Ishikawa (cell line): Measurements from ENCODE around the gene ZNF608.
A peak's percentile ranks its signal among the peaks of the same experiment; 100 is the strongest.

ENCODE experiments used
- CEBPB ChIP-seq: IDR thresholded peaks from 2 replicates; pipeline ENCODE4 v1.6.1; 2012
- CREB1 ChIP-seq: IDR thresholded peaks from 2 replicates; pipeline ENCODE4 v1.6.1; 2012; ENCODE audit warnings: low read depth
- EGR1 ChIP-seq: IDR thresholded peaks from 2 replicates; pipeline ENCODE4 v1.6.1; 2012
- EP300 ChIP-seq: IDR thresholded peaks from 2 replicates; pipeline ENCODE4 v1.6.1; 2012; ENCODE audit warnings: borderline replicate concordance
- FOXM1 ChIP-seq: IDR thresholded peaks from 2 replicates; pipeline ENCODE4 v1.6.1; 2012; ENCODE audit warnings: low read depth, borderline replicate concordance
- NFIC ChIP-seq: IDR thresholded peaks from 2 replicates; pipeline ENCODE4 v1.6.1; 2012
- RAD21 ChIP-seq: IDR thresholded peaks from 2 replicates; pipeline ENCODE4 v1.6.1; 2012; ENCODE audit warnings: low read depth
- TAF1 ChIP-seq: IDR thresholded peaks from 2 replicates; pipeline ENCODE4 v1.6.1; 2012; ENCODE audit warnings: low read depth, mild to moderate bottlenecking
- TCF12 ChIP-seq: IDR thresholded peaks from 2 replicates; pipeline ENCODE4 v1.6.1; 2012; ENCODE audit warnings: low read depth
- TEAD4 ChIP-seq: IDR thresholded peaks from 2 replicates; pipeline ENCODE4 v1.6.1; 2012
- YY1 ChIP-seq: IDR thresholded peaks from 2 replicates; pipeline ENCODE4 v1.6.1; 2012; ENCODE audit warnings: low read depth
- ZBTB7A ChIP-seq: IDR thresholded peaks from 2 replicates; pipeline ENCODE4 v1.6.1; 2012; ENCODE audit warnings: low read depth
- TF ChIP-seq, protein P1 (sequence below): IDR thresholded peaks from 2 replicates; pipeline ENCODE4 v1.6.1; 2012
- TF ChIP-seq, protein P2 (sequence below): IDR thresholded peaks from 2 replicates; pipeline ENCODE4 v1.6.1; 2012; ENCODE audit warnings: low read depth, mild to moderate bottlenecking
- TF ChIP-seq, protein P3 (sequence below): IDR thresholded peaks from 2 replicates; pipeline ENCODE4 v1.6.1; 2012

Gene ZNF608

DNA sequence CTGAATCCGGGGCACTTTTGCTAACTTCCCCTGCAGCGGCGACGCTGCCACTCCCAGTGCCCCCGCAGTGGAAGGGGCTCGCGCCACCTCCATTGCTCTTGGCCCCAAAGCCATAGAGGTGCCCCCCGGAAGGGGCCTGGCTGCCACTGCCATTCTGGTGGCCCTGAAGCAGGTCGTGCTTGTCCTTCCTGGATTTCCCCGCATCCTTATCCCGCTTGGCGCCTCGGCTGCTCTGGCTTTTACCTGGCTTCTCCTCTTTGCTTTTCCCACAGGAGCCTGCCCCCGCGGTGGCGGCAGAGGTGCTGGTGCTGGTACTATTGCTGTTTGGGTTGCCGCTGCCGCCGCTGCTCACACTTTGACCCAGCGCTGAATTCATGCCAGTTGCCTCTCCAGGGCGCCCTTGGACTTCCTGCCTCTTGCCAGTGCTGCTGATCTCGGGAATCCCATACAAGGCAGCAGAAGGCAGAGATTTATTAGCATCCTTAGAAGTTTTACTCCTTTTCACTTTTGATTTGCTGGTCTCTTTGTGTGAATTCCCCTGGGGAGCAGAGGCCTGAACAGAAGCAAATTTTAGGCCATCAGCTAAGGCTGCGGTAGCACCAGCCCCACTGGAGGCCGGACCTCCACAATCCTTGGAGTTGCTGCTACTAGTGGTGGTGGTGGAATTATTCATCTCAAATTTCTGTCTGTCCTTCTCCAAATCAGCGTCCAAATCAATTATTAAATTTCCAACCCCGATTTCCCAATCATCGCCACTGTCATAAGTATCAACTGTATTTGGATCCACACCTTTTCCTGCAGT is 2.1 kb downstream of the ZNF608 start:
- no peak for TF ChIP-seq ZBTB7A
- no peak for TF ChIP-seq CREB1
- no peak for TF ChIP-seq NFIC
- TF ChIP-seq TCF12: no peak
- TF ChIP-seq CEBPB: no peak
- 0 out of 2 replicates have a peak, but pooled peaks have one; percentile 2 for TF ChIP-seq RAD21
- TF ChIP-seq TEAD4: no peak

- TF ChIP-seq TAF1 (no peak), TCF12 (no peak), ZBTB7A (no peak), CREB1 (no peak), EGR1 (no peak), NFIC (no peak), EP300 (no peak), TEAD4 (no peak), YY1 (no peak), RAD21 (no peak), CEBPB (no peak), FOXM1 (no peak)
- TF ChIP-seq, protein P1, sequence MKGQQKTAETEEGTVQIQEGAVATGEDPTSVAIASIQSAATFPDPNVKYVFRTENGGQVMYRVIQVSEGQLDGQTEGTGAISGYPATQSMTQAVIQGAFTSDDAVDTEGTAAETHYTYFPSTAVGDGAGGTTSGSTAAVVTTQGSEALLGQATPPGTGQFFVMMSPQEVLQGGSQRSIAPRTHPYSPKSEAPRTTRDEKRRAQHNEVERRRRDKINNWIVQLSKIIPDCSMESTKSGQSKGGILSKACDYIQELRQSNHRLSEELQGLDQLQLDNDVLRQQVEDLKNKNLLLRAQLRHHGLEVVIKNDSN: no peak
- TF ChIP-seq, protein P2, sequence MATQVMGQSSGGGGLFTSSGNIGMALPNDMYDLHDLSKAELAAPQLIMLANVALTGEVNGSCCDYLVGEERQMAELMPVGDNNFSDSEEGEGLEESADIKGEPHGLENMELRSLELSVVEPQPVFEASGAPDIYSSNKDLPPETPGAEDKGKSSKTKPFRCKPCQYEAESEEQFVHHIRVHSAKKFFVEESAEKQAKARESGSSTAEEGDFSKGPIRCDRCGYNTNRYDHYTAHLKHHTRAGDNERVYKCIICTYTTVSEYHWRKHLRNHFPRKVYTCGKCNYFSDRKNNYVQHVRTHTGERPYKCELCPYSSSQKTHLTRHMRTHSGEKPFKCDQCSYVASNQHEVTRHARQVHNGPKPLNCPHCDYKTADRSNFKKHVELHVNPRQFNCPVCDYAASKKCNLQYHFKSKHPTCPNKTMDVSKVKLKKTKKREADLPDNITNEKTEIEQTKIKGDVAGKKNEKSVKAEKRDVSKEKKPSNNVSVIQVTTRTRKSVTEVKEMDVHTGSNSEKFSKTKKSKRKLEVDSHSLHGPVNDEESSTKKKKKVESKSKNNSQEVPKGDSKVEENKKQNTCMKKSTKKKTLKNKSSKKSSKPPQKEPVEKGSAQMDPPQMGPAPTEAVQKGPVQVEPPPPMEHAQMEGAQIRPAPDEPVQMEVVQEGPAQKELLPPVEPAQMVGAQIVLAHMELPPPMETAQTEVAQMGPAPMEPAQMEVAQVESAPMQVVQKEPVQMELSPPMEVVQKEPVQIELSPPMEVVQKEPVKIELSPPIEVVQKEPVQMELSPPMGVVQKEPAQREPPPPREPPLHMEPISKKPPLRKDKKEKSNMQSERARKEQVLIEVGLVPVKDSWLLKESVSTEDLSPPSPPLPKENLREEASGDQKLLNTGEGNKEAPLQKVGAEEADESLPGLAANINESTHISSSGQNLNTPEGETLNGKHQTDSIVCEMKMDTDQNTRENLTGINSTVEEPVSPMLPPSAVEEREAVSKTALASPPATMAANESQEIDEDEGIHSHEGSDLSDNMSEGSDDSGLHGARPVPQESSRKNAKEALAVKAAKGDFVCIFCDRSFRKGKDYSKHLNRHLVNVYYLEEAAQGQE: no peak
- TF ChIP-seq, protein P3, sequence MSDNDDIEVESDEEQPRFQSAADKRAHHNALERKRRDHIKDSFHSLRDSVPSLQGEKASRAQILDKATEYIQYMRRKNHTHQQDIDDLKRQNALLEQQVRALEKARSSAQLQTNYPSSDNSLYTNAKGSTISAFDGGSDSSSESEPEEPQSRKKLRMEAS: no peak
Measured at GRCh38 chr5:124743602-124744169, 2.8 kb downstream of the ZNF608 start.

DNA sequence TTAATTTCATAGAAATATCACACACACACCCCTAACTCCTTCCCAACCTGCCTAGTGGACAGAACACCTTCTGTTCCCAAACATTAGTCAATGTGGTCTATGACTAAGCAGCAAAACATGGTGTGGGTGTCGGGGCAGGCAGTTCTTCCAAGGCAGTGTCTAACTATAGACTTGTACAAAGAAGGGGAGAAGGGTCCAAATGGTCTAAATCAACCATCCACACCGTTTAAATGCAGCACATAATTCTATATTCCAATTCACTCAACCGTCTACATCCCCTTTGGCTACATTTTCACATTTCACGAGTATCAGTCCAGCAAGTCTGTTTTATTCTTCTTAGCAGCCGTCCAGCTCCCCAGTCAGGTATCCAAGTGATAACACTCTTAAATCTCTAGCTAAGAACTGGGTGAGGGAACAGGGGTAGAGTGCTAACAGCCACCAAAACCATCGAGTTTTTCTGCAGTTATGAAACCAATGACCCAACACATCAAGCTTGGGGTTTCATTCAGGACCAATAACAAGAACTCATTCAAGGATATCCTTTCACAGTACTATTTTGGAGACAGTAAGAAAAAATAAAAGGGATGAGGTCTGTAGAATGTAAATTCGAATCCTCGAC is 3.3 kb downstream of the ZNF608 start:
- peak; percentile 28; the same call in 1 of the 2 replicates for TF ChIP-seq NFIC
- TF ChIP-seq, protein P1: no peak
- peak; percentile 15; the same call in 1 of the 2 replicates for TF ChIP-seq RAD21
- TF ChIP-seq TCF12: no peak
- TF ChIP-seq FOXM1: no peak
- TF ChIP-seq EP300: 0 out of 2 replicates have a peak, but pooled peaks have one; percentile 52
- TF ChIP-seq, protein P3: no peak
- TF ChIP-seq CREB1: no peak
- TF ChIP-seq, protein P2: no peak
- TF ChIP-seq YY1: no peak
- peak; percentile 78 for TF ChIP-seq EGR1
- TF ChIP-seq TEAD4: no peak; the same call in 1 of the 2 replicates
- no peak for TF ChIP-seq CEBPB

- TF ChIP-seq FOXM1: no peak; the same call in 1 of the 2 replicates
- no peak for TF ChIP-seq CEBPB
- no peak for TF ChIP-seq CREB1
- no peak for TF ChIP-seq ZBTB7A
- TF ChIP-seq, protein P2: no peak
- TF ChIP-seq EP300: no peak
- no peak for TF ChIP-seq TEAD4
- TF ChIP-seq, protein P3: no peak
- TF ChIP-seq EGR1: no peak
- TF ChIP-seq, protein P1: no peak
- TF ChIP-seq NFIC: no peak
- no peak for TF ChIP-seq YY1
- no peak for TF ChIP-seq TCF12
Measured at GRCh38 chr5:124742521-124742920, 3.9 kb downstream of the ZNF608 start.
